Cerebellar cortex (tissue), 1 donor: ENCODE measurements around the gene ZNF730.
"Not testable (repeated sequence)": the region's sequence is repeated elsewhere in the genome, so short reads cannot be mapped to it uniquely, and the experiment has no call there.

Source experiments
- DNase-seq: peaks from one replicate; pipeline ENCODE4 v3.0.0-alpha.2; 2015; ENCODE audit warnings: low spot score

ZNF730 gene

GRCh38 chr19:23116802-23117571 is at the start of gene ZNF730:
TSS of gene ZNF730 (plus strand) at chr19:23117025. CDS start at chr19:23117174, 149 bp downstream.
- DNase-seq = peak; percentile 71

DNA sequence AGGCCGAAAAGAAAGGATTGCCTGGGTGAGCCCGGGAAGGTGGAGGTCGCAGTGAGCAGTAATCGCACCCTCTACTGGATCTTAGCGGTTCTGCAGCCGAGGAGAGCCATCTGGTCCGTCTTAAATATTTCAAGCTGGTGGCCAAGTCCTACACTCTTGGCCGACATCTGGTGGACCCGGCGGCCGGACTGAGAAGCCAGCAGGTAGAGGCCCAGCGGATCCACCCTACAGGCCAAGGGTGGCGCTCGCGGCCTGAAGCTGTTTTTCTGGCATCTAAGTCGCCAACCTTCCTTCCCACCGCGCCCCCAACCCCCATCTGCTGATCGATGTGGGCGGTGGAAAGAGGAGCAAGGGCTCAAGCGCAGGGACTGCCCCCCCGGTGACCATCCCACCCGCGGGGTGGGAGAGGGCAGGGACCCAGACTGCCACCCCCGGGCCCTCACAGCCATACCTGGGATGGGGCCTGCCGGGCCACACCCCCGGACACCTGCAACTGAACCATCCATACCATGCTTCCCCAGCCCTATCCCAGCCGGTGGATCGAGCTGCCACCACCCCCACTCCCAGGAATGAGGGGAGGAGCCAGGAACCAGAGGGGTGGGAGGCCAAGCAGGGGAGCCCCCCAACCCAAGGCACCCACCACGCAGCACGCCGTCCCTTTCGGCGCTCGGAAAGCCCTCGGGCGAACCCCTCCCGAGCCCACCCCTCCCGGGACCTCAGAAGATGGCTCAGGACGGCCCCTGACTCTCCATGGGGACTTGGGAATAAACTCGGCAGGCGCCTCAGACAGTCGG is 46.3 kb upstream of the ZNF730 start:
- no peak for DNase-seq

DNA sequence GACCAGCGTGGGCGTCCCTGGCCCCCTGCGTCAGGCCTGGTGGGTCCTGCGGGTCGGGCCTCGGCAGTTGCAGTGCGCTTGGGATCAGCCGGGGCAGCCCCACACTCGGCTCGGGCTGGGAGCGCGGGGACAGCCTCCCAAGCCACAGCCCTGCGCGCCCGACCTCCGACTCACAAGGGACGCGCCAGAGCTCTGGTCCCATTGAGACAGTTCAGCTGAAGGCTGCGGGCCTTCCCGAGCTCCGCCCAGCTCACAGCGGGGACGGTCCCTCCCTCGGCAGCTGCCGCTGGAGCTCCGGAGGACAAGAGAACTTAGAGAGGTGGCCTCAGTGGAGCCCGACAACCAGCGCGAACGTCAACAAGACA is 45.7 kb upstream of the ZNF730 start:
- no peak for DNase-seq

DNA sequence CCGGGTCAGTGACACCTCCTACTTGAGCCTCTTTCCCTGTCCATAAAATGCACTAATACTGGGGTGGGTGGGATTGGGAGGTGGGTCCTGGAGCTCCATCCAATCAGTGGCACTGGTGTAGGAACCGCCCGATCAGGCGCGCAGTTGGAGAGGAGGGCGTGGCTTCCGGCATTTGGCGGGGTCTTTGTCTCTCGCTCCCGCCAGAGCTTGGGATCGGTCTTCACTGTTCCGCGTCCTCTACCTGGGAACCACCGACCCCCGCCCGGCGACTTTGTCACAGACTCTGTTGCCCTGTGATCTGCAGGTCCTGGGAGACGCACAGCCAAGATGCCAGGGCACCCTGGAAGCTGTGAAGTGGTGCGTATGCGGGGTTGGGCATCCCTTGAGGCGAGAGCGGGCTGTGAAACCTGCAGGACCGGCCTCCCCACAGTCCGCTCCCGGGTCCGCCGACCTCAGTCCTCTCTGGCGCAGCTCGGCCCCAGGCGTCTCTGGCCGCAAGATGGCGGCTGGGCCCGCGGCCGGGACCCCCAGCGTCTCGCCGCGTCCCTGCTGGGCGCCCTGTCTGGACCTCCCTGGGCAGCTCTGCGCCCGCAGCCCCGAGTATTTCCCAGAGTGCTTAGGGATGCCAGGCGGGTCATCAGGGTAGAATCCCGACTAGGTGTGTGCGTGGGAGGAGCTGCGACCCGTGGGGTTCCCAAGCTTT is 41.6 kb upstream of the ZNF730 start:
- DNase-seq = peak; percentile 58

- not testable (repeated sequence) for DNase-seq
Measured at GRCh38 chr19:23077776-23078175, 39.0 kb upstream of the ZNF730 start.

GRCh38 chr19:23093832-23094231 is 23.0 kb upstream of the ZNF730 start:
- no peak for DNase-seq

DNA sequence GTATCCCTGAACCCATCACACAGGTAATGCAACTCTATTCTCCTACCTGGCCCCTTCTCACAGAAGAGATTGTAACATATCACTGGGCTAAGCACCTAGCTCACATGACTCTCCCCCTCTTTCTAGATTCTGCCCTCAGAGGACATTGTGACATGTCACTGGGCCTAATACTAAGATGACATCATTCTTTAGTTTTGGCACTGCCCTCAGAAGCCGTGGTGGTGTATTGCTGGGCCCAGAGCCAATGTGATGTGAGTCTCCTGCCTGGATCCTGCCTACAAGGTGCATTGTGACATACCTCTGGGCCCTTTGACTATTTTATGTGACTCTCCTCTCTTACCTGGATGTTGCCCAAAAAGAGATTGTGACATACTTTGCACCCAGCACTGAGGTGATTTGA is 21.4 kb upstream of the ZNF730 start:
- DNase-seq = no peak

GRCh38 chr19:23098286-23098685 is 18.5 kb upstream of the ZNF730 start:
- no peak for DNase-seq

GRCh38 chr19:23098988-23099387 is 17.8 kb upstream of the ZNF730 start:
- DNase-seq = no peak

DNA sequence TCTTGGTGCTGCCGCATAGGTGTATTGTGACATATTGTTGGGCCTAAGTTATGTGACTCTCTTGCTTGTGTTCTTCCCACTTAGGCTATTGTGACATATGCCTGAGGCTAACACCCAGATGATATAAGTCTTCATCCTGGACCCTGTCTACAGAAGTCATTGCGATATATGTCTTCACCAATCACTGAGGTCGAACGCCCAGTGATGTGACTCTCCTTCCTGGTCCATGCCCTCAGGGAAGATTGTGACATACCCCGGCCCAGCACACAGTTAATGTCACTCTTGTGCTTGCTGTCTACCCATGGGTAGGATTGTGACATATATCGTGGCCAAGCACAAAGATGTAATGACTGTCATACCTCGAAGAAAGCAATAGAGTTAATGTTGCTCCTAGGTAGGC is 16.9 kb upstream of the ZNF730 start:
- DNase-seq = no peak

- no peak for DNase-seq
Measured at GRCh38 chr19:23101241-23101640, 15.6 kb upstream of the ZNF730 start.

DNA sequence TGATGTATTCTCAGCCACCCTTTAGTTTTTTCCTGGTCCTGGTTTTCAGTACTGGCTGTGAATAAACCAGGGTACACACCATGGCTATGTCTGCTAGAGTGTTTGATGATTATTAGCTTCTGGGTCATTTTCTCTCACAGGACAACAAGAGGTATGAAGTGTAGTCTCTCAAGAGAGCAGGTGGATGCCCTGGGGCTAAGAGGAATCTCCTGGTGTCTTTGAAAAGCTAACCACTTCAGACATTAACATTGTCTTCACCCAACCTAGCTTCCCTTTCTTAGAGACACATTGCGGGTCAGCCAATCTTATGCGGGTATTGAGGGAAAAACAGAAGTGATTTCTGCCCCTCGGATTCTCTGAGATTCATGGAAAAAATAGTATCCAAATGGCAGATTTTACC is 1.6 kb downstream of the ZNF730 start:
- peak; percentile 2 for DNase-seq

DNA sequence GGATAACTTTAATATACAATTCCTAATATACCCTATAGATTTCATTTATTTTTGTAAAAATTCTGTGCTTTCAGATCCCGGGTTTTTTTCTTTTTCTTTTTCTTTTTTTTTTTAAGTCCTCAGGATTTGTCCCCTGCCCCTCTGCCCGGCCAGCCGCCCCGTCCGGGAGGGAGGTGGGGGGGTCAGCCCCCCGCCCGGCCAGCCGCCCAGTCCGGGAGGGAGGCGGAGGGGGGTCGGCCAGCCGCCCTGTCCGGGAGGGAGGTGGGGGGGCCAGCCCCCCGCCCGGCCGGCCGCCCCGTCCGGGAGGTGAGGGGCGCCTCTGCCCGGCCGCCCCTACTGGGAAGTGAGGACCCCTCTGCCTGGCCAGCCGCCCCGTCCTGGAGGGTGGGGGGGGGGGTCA is 17.4 kb downstream of the ZNF730 start:
- not testable (repeated sequence) for DNase-seq

DNA sequence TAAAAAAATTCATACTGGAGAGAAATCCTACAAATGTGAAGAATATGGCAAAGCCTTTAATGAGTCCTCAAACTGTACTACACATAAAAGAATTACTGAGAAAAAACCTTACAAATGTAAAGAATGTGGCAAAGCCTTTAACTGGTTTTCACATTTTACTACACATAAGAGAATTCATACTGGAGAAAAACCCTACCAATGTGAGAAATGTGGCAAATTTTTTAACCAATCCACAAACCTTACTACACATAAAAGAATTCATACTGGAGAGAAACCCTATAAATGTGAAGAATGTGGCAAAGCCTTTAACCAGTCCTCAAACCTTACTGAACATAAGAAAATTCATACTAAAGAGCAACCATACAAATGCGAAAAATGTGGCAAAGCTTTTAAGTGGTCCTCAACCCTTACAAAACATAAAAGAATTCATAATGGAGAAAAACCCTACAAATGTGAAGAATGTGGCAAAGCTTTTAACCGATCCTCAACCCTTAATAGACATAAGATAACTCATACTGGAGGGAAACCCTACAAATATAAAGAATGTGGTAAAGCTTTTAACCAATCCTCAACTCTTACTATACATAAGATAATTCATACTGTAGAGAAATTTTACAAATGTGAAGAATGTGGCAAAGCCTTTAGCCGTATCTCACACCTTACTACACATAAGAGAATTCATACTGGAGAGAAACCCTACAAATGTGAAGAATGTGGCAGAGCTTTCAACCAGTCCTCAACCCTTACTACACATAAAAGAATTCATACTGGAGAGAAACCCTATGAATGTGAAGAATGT is 29.0 kb downstream of the ZNF730 start:
- DNase-seq = no peak

DNA sequence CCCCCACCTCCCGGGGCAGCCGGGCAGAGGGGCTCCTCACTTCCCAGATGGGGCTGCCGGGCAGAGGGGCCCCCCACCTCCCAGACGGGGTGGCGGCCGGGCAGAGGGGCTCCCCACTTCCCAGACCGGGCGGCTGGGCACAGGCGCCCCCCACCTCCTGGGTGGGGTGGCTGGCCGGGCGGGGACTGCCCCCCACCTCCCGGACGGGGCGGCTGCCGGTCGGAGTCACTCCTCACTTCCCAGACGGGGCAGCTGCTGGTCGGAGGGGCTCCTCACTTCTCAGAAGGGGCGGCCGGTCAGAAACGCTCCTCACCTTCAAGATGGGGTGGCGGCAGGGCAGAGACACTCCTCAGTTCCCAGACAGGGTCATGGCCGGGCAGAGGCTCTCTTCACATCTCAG is 43.9 kb downstream of the ZNF730 start:
- DNase-seq = no peak

DNA sequence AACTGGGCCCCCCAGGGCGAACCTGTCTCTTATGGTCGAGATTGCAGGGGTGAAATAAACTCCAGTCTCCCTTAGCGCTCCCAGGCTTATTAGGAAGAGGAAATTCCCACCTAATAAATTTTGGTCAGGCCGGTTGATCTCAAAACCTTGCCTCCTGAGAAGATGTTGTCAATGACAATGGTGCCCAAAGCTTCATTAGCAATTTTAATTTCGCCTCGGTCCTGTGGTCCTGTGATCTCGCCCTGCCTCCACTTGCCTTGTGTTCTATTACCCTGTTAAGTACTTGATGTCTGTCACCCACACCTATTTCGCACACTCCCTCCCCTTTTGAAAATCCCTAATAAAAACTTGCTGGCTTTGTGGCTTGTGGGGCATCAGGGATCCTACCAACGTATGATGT is 51.5 kb downstream of the ZNF730 start:
- not testable (repeated sequence) for DNase-seq

GRCh38 chr19:23183251-23183650 is 66.4 kb downstream of the ZNF730 start:
- no peak for DNase-seq

GRCh38 chr19:23190341-23190740 is 73.5 kb downstream of the ZNF730 start:
- DNase-seq = no peak
